Heart left ventricle (tissue), 16 donors: ENCODE results near the gene MARCO. TPM values are rescaled to one million over a fixed set of nuclear protein-coding genes. Genes with fewer than 3 reads are reported as not detected.
A peak's percentile ranks its signal among the peaks of the same experiment; 100 is the strongest.

ENCODE experiments used
- ATAC-seq, 4 donors: fragments of 200-7000 bp; cut with Tn5 transposase; one replicate each; pipeline ENCODE4 v1.9.1; 2020 to 2022; ENCODE audit warnings: moderate library complexity in 4 of 4, mild to moderate bottlenecking in 3 of 4, moderate number of reproducible peaks in 1 of 4
- DNase-seq, 5 donors: peaks; one replicate each; pipeline ENCODE4 v3.0.0-alpha.2; 2020
- H3K27ac ChIP-seq, 12 donors: fragments of 200-600 bp; sonication (generic) in 4 of 12; one replicate each; pipeline versions ENCODE4 v1.5.0 to v1.8.0; 2016 to 2022; ENCODE audit warnings: mild to moderate bottlenecking in 2 of 12
- H3K27me3 ChIP-seq, 9 donors: fragments of 200-600 bp; sonication (generic) in 2 of 9; one replicate each; pipeline versions ENCODE4 v1.5.1 to v1.8.0; 2016 to 2022; ENCODE audit warnings: mild to moderate bottlenecking in 3 of 9
- H3K36me3 ChIP-seq, 9 donors: fragments of 200-600 bp; sonication (generic) in 2 of 9; one replicate each; pipeline versions ENCODE4 v1.5.0 to v1.8.0; 2018 to 2022; ENCODE audit warnings: mild to moderate bottlenecking in 2 of 9
- H3K4me1 ChIP-seq, 12 donors: fragments of 200-600 bp; sonication (generic) in 4 of 12; one replicate each; pipeline versions ENCODE4 v1.5.0 to v1.8.0; 2016 to 2022; ENCODE audit warnings: mild to moderate bottlenecking in 3 of 12
- H3K4me3 ChIP-seq, 12 donors: fragments of 200-600 bp; sonication (generic) in 4 of 12; one replicate each; pipeline versions ENCODE4 v1.5.0 to v1.8.0; 2017 to 2022; ENCODE audit warnings: mild to moderate bottlenecking in 9 of 12, moderate library complexity in 4 of 12
- H3K9me3 ChIP-seq, 12 donors: fragments of 200-600 bp; sonication (generic) in 4 of 12; one replicate each; pipeline versions ENCODE4 v1.5.0 to v1.8.0; 2016 to 2022; ENCODE audit warnings: mild to moderate bottlenecking in 1 of 12
- CTCF ChIP-seq, 12 donors: fragments of 200-600 bp; sonication (generic) in 4 of 12; IDR thresholded peaks; one replicate each; pipeline versions ENCODE4 v1.5.0 to v1.8.0; 2018 to 2022; ENCODE audit warnings: antibody characterized with exemption in 12 of 12, mild to moderate bottlenecking in 5 of 12
- POLR2A ChIP-seq, 2 donors: fragments of 450-650 bp; IDR thresholded peaks; one replicate each; pipeline ENCODE4 v1.6.1; 2017; ENCODE audit warnings: antibody characterized with exemption in 2 of 2, mild to moderate bottlenecking in 2 of 2, moderate library complexity in 2 of 2
- WGBS, 4 donors: extraction: QIAGEN DNeasy Blood & Tissue Kit in 2 of 4; methylation state at CpG; one replicate each; pipeline versions ENCODE4 v1.1.5 to v1.1.7; 2013 to 2018; 5-methylcytosine and 5-hydroxymethylcytosine counted together
- intact Hi-C, 10 donors: fragments of 100-400 bp; cut with DNase I; formaldehyde crosslinking; loops; one replicate each; pipeline versions ENCODE4 v1.11.1 to v1.14.2; 2022
- polyA plus RNA-seq, 2 donors: library from polyadenylated mRNA; stranded (reverse); fragments of 200-250 nt; gene quantifications; one replicate each; pipeline ENCODE4 v1.2.3, GENCODE V29; 2013
- total RNA-seq, 9 donors: library from RNA; depleted of rRNA in 2 of 9; stranded (reverse); fragments of >200 nt in 2 of 9; fragmentation: NEBNext Ultra II Directional in 3 of 9; extraction: Animal tissue kit (Norgen Biotek cat#: 25700) in 3 of 9; gene quantifications; one replicate each; pipeline versions ENCODE4 v1.1.0 to v1.2.4, GENCODE V29; 2016 to 2023
- donor health status: ischemic (EF 13 %, LVEDD 7.1; RV severe dilation, severe dysfunction).
- donor health status: healthy with polysubstance abuse.
- donor health status: DM: no; HTN: yes; CAD: no.
- donor health status: DM: no; HTN: no; CAD: no.
- donor health status: ischemic (EF 25% LVEDD 6.9; RV normal size, moderate dysfunction).
- donor health status: ischemic (EF 25% LVEDD 5.7; RV mildly dilated, moderate dysfunction).
- donor health status: healthy.
- donor health status: DM: yes; HTN: yes; CAD: no.
- donor health status: ischemic (EF 35%, LVEDD 5.7; RV mildly dilated, moderate dysfunction).
- donor health status: nonischemic (EF 11% LVEDD 7.7; RV severe dilation, severe dysfunction).
- donor health status: DM: yes; HTN: yes; CAD: no.
- donor health status: PGD.
- donor health status: ischemic (EF 29% LVEDD 5.4; RV normal size, mild dysfunction).
- donor health status: nonischemic (EF 23%, LVEDD 6.1; RV moderate dilation, normal function).

The MARCO gene
- total and polyA plus RNA-seq, 11 donors: 0.19 to 162 (median 6.0) TPM

GRCh38 chr2:118913131-118913802 lies 28.7 kb upstream of the MARCO start:
- Histone ChIP-seq H3K9me3 (peaks cover 0 to 6% (median 0%) of the 10 kb centered on the region in 12 donors), H3K4me1 (peaks cover 0 to 19% (median 0%) of the 10 kb centered on the region in 12 donors), H3K27me3 (peaks cover 0 to 9% (median 0%) of the 10 kb centered on the region in 9 donors), H3K36me3 (no peaks in the 10 kb centered on the region), H3K27ac (peak overlapping the region in 1 of 12 donors; percentile 28), H3K4me3 (no peak overlapping the region)
- ATAC-seq (no peak), DNase-seq (no peak)
- WGBS, 4 donors: 45 to 66% (median 56%) methylated on average over 3 of the region's 3 CpGs
- TF ChIP-seq CTCF (IDR thresholded peaks at IDR 0.05) (no peak), POLR2A (IDR thresholded peaks at IDR 0.05) (no peak)
- intact Hi-C loops: no loop called here

- no peak for DNase-seq
- ATAC-seq: peak in 3 of 4 donors; percentile 39 to 53 (median 49)
- Histone ChIP-seq H3K4me1 (peaks cover 0 to 19% (median 0%) of the 10 kb centered on the region in 12 donors), H3K36me3 (no peaks in the 10 kb centered on the region), H3K4me3 (no peak overlapping the region), H3K27me3 (peaks cover 0 to 9% (median 0%) of the 10 kb centered on the region in 9 donors), H3K27ac (peak overlapping the region in 1 of 12 donors; percentile 28), H3K9me3 (peaks cover 0 to 10% (median 0%) of the 10 kb centered on the region in 12 donors)
- no peak for TF ChIP-seq CTCF (IDR thresholded peaks at IDR 0.05)
- no peak for TF ChIP-seq POLR2A (IDR thresholded peaks at IDR 0.05)
- 54 to 74% (median 62%) methylated on average over 3 of the region's 3 CpGs for WGBS, 4 donors
- intact Hi-C loops: no loop called here
Measured at GRCh38 chr2:118913803-118914645, 28.0 kb upstream of the MARCO start.

GRCh38 chr2:118914721-118915453 lies 27.1 kb upstream of the MARCO start:
- Histone ChIP-seq H3K27ac (no peak overlapping the region), H3K27me3 (peaks cover 0 to 9% (median 0%) of the 10 kb centered on the region in 9 donors), H3K4me3 (no peak overlapping the region), H3K9me3 (peaks cover 0 to 10% (median 0%) of the 10 kb centered on the region in 12 donors), H3K36me3 (no peaks in the 10 kb centered on the region), H3K4me1 (peaks cover 0 to 19% (median 0%) of the 10 kb centered on the region in 12 donors)
- DNase-seq: no peak
- ATAC-seq: no peak
- TF ChIP-seq CTCF (IDR thresholded peaks at IDR 0.05) (no peak), POLR2A (IDR thresholded peaks at IDR 0.05) (no peak)
- WGBS, 4 donors: 70 to 74% (median 71%) methylated on average over 9 of the region's 9 CpGs
- intact Hi-C loops: no loop called here
